ENCODE results near the gene SMARCD2.
"Not testable (repeated sequence)": the region's sequence is repeated elsewhere in the genome, so short reads cannot be mapped to it uniquely, and the experiment has no call there.

SMARCD2 gene

GRCh38 chr17:63842540-63843386, at the start of gene SMARCD2:
TSS of gene SMARCD2 (minus strand) at chr17:63842685. CDS start at chr17:63842674, 11 bp downstream.
- H3K4me3 Mint-ChIP-seq, result peak within 1 kb of the TSS; percentile 96
- DNase-seq, result peak; percentile 99

GRCh38 chr17:63889026-63889848, 46.8 kb upstream of the SMARCD2 start:
- not testable (repeated sequence) for H3K4me1 Mint-ChIP-seq, H3K4me3 Mint-ChIP-seq, H3K27ac Mint-ChIP-seq, H3K9me3 Mint-ChIP-seq, H3K36me3 Mint-ChIP-seq
- H3K27me3 Mint-ChIP-seq, result peaks cover 60% of the 10 kb centered on the region
- DNase-seq, result peak; percentile 34
- CTCF ChIA-PET, result interaction anchor here (0.7 to 3.2 kb wide), 11 partner anchors 9 to 393 kb away, joined by 3 to 22 read pairs (median 4); partner anchors contain the start of gene CSH2

More at GRCh38 chr17:63842540-63843386, at the start of gene SMARCD2:
- peaks cover 53% of the 10 kb centered on the region for H3K4me1 Mint-ChIP-seq
- H3K36me3 Mint-ChIP-seq, result peaks cover 12% of the 10 kb centered on the region
- H3K27ac Mint-ChIP-seq, result peak within 1 kb of the TSS; percentile 98
- CTCF ChIA-PET, result interaction anchor here (0.6 kb wide), 1 partner anchor 9 kb away, joined by 3 read pairs; no protein-coding TSS in a partner anchor
- peaks cover 3% of the 10 kb centered on the region for H3K27me3 Mint-ChIP-seq
- peaks cover 1% of the 10 kb centered on the region for H3K9me3 Mint-ChIP-seq

- CTCF ChIA-PET, H3K36me3 Mint-ChIP-seq: not testable (repeated sequence)
- peaks cover 56% of the 10 kb centered on the region for H3K27me3 Mint-ChIP-seq
These were observed 42.6 kb upstream of the SMARCD2 start for GRCh38 chr17:63885119-63885518.

GRCh38 chr17:63882626-63883126, 40.2 kb upstream of the SMARCD2 start:
- not testable (repeated sequence) for H3K4me3 Mint-ChIP-seq, H3K27ac Mint-ChIP-seq
- CTCF ChIA-PET, result interaction anchor here (0.7 to 2.4 kb wide), 4 partner anchors 13 to 143 kb away, joined by 3 to 8 read pairs (median 4); no protein-coding TSS in a partner anchor

More at GRCh38 chr17:63885119-63885518, 42.6 kb upstream of the SMARCD2 start:
- not testable (repeated sequence) for H3K4me1 Mint-ChIP-seq, H3K27ac Mint-ChIP-seq, H3K9me3 Mint-ChIP-seq, DNase-seq, H3K4me3 Mint-ChIP-seq

GRCh38 chr17:63881935-63882601, 39.6 kb upstream of the SMARCD2 start, which contains the start of gene GH2:
TSS of gene GH2 (minus strand) at chr17:63881944. CDS start at chr17:63881801, 143 bp downstream.
- Mint-ChIP-seq H3K4me1 (no peaks in the 10 kb centered on the region), H3K36me3 (no peaks in the 10 kb centered on the region), H3K4me3 (no peak within 1 kb of the TSS), H3K27me3 (peaks cover 54% of the 10 kb centered on the region), H3K27ac (no peak within 1 kb of the TSS), H3K9me3 (no peaks in the 10 kb centered on the region)
- CTCF ChIA-PET, result interaction anchor here (0.8 to 2.4 kb wide), 4 partner anchors 17 to 33 kb away, joined by 3 to 8 read pairs (median 4); no protein-coding TSS in a partner anchor
- DNase-seq, result peak; percentile 77

More at GRCh38 chr17:63882626-63883126, 40.2 kb upstream of the SMARCD2 start:
- H3K9me3 Mint-ChIP-seq, H3K36me3 Mint-ChIP-seq, DNase-seq, H3K4me1 Mint-ChIP-seq: not testable (repeated sequence)
- H3K27me3 Mint-ChIP-seq, result peaks cover 55% of the 10 kb centered on the region

GRCh38 chr17:63881337-63881736, 38.9 kb upstream of the SMARCD2 start:
- H3K4me3 Mint-ChIP-seq, H3K36me3 Mint-ChIP-seq, H3K4me1 Mint-ChIP-seq, H3K27ac Mint-ChIP-seq, DNase-seq, H3K9me3 Mint-ChIP-seq: not testable (repeated sequence)
- H3K27me3 Mint-ChIP-seq, result peaks cover 57% of the 10 kb centered on the region
- CTCF ChIA-PET, result interaction anchor here (0.5 to 2.4 kb wide), 5 partner anchors 15 to 547 kb away, joined by 3 to 8 read pairs (median 3); no protein-coding TSS in a partner anchor

- CTCF ChIA-PET, result interaction anchor here (1.2 to 1.3 kb wide), 2 partner anchors 15 to 19 kb away, joined by 3 read pairs; no protein-coding TSS in a partner anchor
- Mint-ChIP-seq H3K36me3 (no peaks in the 10 kb centered on the region), H3K4me3 (no peak overlapping the region), H3K27ac (no peak overlapping the region), H3K27me3 (peaks cover 62% of the 10 kb centered on the region), H3K4me1 (no peaks in the 10 kb centered on the region), H3K9me3 (no peaks in the 10 kb centered on the region)
- DNase-seq, result no peak
These were observed 38.2 kb upstream of the SMARCD2 start for GRCh38 chr17:63880706-63881105.

- H3K4me3 Mint-ChIP-seq, H3K36me3 Mint-ChIP-seq, H3K9me3 Mint-ChIP-seq, H3K27ac Mint-ChIP-seq, H3K4me1 Mint-ChIP-seq, DNase-seq: not testable (repeated sequence)
- CTCF ChIA-PET, result interaction anchor here (1.1 to 2.7 kb wide), 5 partner anchors 9 to 451 kb away, joined by 4 to 10 read pairs (median 4); no protein-coding TSS in a partner anchor
- peaks cover 54% of the 10 kb centered on the region for H3K27me3 Mint-ChIP-seq
These were observed 35.9 kb upstream of the SMARCD2 start for GRCh38 chr17:63878413-63878812.

- H3K4me3 Mint-ChIP-seq, H3K27ac Mint-ChIP-seq, H3K36me3 Mint-ChIP-seq, H3K4me1 Mint-ChIP-seq, H3K9me3 Mint-ChIP-seq, DNase-seq: not testable (repeated sequence)
- CTCF ChIA-PET, result interaction anchor here (0.6 to 2.3 kb wide), 3 partner anchors 9 to 23 kb away, joined by 3 to 7 read pairs (median 3); no protein-coding TSS in a partner anchor
- H3K27me3 Mint-ChIP-seq, result peaks cover 47% of the 10 kb centered on the region
These were observed 32.2 kb upstream of the SMARCD2 start for GRCh38 chr17:63874693-63875092.

- H3K9me3 Mint-ChIP-seq, H3K4me1 Mint-ChIP-seq, DNase-seq, H3K4me3 Mint-ChIP-seq, H3K27ac Mint-ChIP-seq, H3K36me3 Mint-ChIP-seq: not testable (repeated sequence)
- peaks cover 53% of the 10 kb centered on the region for H3K27me3 Mint-ChIP-seq
- CTCF ChIA-PET, result interaction anchor here (0.6 to 2.3 kb wide), 3 partner anchors 9 to 23 kb away, joined by 3 to 7 read pairs (median 3); no protein-coding TSS in a partner anchor
These were observed 31.7 kb upstream of the SMARCD2 start for GRCh38 chr17:63874061-63874626.

- CTCF ChIA-PET, result interaction anchor here (2.3 kb wide), 1 partner anchor 15 kb away, joined by 7 read pairs; no protein-coding TSS in a partner anchor
- DNase-seq, H3K4me1 Mint-ChIP-seq, H3K9me3 Mint-ChIP-seq, H3K36me3 Mint-ChIP-seq, H3K27ac Mint-ChIP-seq, H3K4me3 Mint-ChIP-seq: not testable (repeated sequence)
- peaks cover 53% of the 10 kb centered on the region for H3K27me3 Mint-ChIP-seq
These were observed 31.1 kb upstream of the SMARCD2 start, which contains the start of gene CSH2 for GRCh38 chr17:63873577-63873976. TSS of gene CSH2 (minus strand) at chr17:63873677. CDS start at chr17:63873614, 63 bp downstream.

- H3K27me3 Mint-ChIP-seq, result peaks cover 48% of the 10 kb centered on the region
- H3K4me3 Mint-ChIP-seq, DNase-seq, CTCF ChIA-PET, H3K4me1 Mint-ChIP-seq, H3K27ac Mint-ChIP-seq, H3K9me3 Mint-ChIP-seq, H3K36me3 Mint-ChIP-seq: not testable (repeated sequence)
These were observed 29.3 kb upstream of the SMARCD2 start for GRCh38 chr17:63871646-63872365.
